Ammon's horn (tissue), 1 donor: ENCODE data around the gene PTMS.

ENCODE experiments used
- DNase-seq: peaks from one replicate; pipeline ENCODE4 v3.0.0-alpha.2; 2016; ENCODE audit warnings: low spot score

The PTMS gene

GRCh38 chr12:6788972-6789924 is 23.1 kb downstream of the PTMS start, which contains the start of gene CD4:
Gene CD4, plus strand, starts transcription at chr12:6789528. Its CDS starts 10,611 bp downstream, at chr12:6800139.
- DNase-seq = peak; percentile 69

GRCh38 chr12:6790496-6791150 is 24.5 kb downstream of the PTMS start:
- DNase-seq = no peak

- DNase-seq = no peak
Observed at GRCh38 chr12:6791931-6792520, 25.9 kb downstream of the PTMS start.

- DNase-seq = peak; percentile 70
Observed at GRCh38 chr12:6792522-6793201, 26.5 kb downstream of the PTMS start.

- DNase-seq = no peak
Observed at GRCh38 chr12:6795088-6795487, 28.9 kb downstream of the PTMS start.

GRCh38 chr12:6796576-6796975 is 30.4 kb downstream of the PTMS start:
- no peak for DNase-seq

GRCh38 chr12:6799147-6799546 is 33.0 kb downstream of the PTMS start:
- DNase-seq = no peak

GRCh38 chr12:6807170-6807569 is 41.0 kb downstream of the PTMS start:
- no peak for DNase-seq

GRCh38 chr12:6809056-6809455 is 42.9 kb downstream of the PTMS start:
- DNase-seq = no peak

- DNase-seq = no peak
Observed at GRCh38 chr12:6810758-6811157, 44.6 kb downstream of the PTMS start.

- DNase-seq = no peak
Observed at GRCh38 chr12:6813363-6813762, 47.2 kb downstream of the PTMS start.

GRCh38 chr12:6816598-6816997 is 50.4 kb downstream of the PTMS start:
- DNase-seq = no peak

- DNase-seq = no peak
Observed at GRCh38 chr12:6817098-6817497, 50.9 kb downstream of the PTMS start.

- no peak for DNase-seq
Observed at GRCh38 chr12:6817662-6818157, 51.5 kb downstream of the PTMS start.

- DNase-seq = no peak
Observed at GRCh38 chr12:6818222-6818621, 52.1 kb downstream of the PTMS start.

GRCh38 chr12:6818645-6819044 is 52.5 kb downstream of the PTMS start:
- DNase-seq = no peak

GRCh38 chr12:6819106-6820030 is 53.2 kb downstream of the PTMS start:
- DNase-seq = no peak

- no peak for DNase-seq
Observed at GRCh38 chr12:6820166-6820565, 54.0 kb downstream of the PTMS start.
